GM13977 (cell line): ENCODE data around the gene TMEM198.

ENCODE experiments used
- DNase-seq: peaks from one replicate; pipeline ENCODE4 v3.0.0; 2012; ENCODE audit warnings: low spot score
- in situ Hi-C: fragments of 300-500 bp; cut with MboI; formaldehyde crosslinking; loops from one replicate; pipeline ENCODE4 v1.12.0; 2022; ENCODE audit warnings: low sequenced_read_pairs, low pct_unique_long_range_greater_than_20kb, mixed read lengths, inconsistent platforms; ENCODE audit not compliant: unreplicated experiment
- TF ChIP-seq, protein P1 (sequence below): IDR thresholded peaks from 2 replicates; pipeline ENCODE4 v1.5.1; 2012; ENCODE audit warnings: mild to moderate bottlenecking, control low read depth; ENCODE audit not compliant: insufficient read depth; ENCODE audit errors: extremely low read depth, missing control alignments

TMEM198 gene

DNA sequence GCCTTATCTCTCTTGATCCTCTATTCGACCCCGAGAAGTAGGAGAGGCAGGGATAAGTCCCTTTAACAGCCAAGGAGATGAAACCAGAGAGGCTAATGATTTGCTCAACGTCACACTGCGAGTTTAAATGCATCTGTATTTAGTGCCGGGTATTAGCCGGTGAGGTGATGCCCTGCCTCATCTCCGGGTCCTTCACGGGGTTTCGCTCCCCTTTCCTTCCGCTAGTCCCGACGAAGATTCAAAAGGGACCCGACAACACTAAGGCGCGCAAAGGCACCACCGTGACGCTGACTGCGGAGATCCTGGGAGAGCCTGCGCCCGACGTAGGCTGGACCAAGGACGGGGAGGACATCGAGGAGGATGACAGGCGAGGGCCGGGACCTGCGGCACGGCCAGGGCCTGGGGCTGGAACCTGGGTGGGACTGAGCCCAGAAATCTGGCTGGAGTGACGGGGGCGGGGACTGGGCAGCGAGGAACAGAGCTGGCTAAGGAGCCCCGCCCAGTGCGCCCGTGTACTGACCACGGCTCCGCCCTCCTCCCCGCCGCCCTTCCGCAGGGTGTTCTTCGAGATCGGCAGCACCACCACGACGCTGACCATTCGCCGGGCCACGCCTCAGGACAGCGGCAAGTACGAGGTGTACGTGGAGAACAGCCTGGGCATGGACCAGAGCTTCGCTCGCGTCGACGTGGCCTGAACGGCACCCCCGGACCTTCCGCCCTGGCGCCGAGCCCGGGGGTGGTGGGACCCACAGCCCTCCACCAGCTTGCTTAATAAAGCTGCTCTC lies 46.1 kb upstream of the TMEM198 start:
- peak; percentile 80 for DNase-seq
- in situ Hi-C loops, result no loop called here
- TF ChIP-seq, protein P1, sequence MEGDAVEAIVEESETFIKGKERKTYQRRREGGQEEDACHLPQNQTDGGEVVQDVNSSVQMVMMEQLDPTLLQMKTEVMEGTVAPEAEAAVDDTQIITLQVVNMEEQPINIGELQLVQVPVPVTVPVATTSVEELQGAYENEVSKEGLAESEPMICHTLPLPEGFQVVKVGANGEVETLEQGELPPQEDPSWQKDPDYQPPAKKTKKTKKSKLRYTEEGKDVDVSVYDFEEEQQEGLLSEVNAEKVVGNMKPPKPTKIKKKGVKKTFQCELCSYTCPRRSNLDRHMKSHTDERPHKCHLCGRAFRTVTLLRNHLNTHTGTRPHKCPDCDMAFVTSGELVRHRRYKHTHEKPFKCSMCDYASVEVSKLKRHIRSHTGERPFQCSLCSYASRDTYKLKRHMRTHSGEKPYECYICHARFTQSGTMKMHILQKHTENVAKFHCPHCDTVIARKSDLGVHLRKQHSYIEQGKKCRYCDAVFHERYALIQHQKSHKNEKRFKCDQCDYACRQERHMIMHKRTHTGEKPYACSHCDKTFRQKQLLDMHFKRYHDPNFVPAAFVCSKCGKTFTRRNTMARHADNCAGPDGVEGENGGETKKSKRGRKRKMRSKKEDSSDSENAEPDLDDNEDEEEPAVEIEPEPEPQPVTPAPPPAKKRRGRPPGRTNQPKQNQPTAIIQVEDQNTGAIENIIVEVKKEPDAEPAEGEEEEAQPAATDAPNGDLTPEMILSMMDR, result no peak

DNA sequence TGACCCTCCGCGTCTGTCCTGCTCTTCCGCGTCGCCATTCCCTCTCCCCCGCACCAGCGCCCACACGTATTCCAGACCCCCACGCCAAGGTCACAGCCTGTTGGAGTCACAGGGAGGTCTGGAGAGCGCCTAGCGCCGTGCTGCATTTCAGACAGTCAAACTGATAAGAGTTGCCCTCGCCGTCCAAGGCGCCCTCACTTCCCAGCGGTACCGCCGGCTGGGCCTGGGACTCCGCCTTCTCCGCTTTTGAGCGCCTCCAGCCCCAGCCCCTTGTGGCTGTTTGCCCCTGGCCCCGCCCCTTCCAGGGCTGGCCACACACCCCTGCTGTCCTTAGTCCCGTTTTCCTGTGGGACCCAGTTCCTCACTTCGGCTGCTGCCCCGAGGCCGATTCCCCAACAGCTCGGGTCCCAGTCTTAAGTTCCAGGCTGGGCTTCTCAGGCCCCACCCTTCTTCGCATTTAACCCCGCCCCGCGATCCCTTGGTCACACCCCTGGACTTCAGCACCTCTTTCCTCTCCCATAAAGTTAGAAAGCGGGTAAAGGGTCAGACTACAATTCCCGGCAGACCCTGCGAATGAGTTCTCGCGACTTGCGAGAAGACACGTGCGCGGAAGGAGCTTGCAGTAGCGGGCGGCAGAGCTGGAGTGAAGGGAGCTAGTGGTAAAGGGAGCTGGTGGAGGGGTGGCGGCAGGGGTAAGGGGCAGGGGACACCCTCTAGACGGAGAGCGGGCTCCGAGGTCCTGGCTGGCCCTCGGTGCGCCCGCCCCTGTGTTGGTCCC lies 45.4 kb upstream of the TMEM198 start, which contains the start of gene GMPPA:
Gene GMPPA (plus strand): TSS at position 612 of the 778 bp plus-strand sequence. CDS start 1,085 bp downstream, outside the sequence.
- DNase-seq, result peak; percentile 99
- in situ Hi-C loops, result no loop called here
- TF ChIP-seq, protein P1, result no peak

DNA sequence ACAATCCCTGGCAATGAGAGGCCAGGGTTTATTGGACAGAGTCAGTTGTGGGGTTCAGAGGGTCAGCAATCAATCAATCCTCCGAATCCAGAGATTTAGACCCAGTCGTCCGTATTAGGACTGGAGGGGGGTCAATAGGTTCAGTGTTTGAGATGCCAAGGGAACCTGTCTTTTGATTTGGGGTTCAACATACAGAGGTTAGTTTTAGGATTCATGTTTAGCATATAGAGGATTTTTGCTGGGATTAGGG lies 44.8 kb upstream of the TMEM198 start:
- DNase-seq, result no peak
- in situ Hi-C loops, result no loop called here
- TF ChIP-seq, protein P1, result no peak

DNA sequence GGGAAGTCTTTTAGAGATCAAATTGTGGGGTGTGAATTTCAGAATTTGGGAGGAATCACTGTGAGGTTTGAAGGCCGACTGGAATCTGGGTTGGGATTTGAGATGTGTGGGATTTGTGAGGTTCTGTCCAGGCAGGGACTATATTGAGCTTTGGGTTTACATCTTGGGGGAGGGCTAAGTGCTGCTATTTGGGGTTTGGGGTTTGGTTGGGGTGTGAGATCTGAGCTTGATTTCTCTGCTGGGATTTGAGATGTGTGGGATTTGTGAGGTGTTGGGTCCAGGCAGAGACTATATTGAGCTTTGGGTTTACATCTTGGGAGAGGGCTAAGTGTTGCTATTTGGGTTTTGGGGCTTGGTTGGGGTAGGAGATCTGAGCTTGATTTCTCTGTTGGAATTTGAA lies 44.3 kb upstream of the TMEM198 start:
- DNase-seq, result no peak
- in situ Hi-C loops, result no loop called here
- TF ChIP-seq, protein P1, result no peak

DNA sequence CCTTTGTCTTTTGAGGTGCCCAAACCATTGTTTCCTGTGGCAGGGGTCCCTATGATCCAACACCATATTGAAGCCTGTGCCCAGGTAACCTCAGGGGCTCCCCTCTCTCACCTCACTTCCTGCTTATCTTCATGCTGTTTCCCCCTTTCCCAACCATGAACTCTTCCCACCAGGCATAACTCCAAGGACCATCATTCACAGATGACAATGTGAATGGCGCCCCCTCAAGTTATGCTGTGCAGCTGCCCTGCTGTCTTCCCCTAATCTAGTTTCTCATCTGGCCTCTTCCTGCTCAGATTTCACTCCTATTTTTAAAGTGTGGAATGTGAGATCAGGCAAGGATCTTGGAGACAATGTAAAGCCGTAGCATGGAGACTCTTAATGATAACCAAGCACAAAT lies 43.7 kb upstream of the TMEM198 start:
- TF ChIP-seq, protein P1, result no peak
- no peak for DNase-seq
- in situ Hi-C loops, result no loop called here

DNA sequence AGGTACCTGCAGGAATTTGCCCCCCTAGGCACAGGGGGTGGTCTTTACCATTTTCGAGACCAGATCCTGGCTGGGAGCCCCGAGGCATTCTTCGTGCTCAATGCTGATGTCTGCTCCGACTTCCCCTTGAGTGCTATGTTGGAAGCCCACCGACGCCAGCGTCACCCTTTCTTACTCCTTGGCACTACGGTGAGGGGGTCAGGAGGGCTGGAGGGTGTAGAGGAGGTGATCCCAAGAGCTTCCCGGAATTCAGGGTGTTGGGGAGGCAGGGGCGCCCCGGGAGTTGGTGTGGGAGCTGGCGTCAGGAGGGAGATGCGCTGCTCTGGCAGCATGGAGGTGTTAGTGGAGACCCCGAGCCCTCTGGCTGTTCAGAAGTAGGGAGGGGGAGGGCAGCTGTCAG lies 42.0 kb upstream of the TMEM198 start:
- DNase-seq, result no peak
- in situ Hi-C loops, result no loop called here
- TF ChIP-seq, protein P1, result no peak
